ENCODE measurements around the gene CTNNBIP1.

CTNNBIP1 gene

GRCh38 chr1:9916452-9916851 lies 6.4 kb upstream of the CTNNBIP1 start:
- Histone ChIP-seq H3K4me1 (ENCODE audit: control insufficient read depth, insufficient read depth, low read length) (peaks cover under 1% of the 10 kb centered on the region), H3K36me3 (ENCODE audit: control insufficient read depth, insufficient read depth, low read length, severe bottlenecking) (no peaks in the 10 kb centered on the region), H3K4me3 (ENCODE audit: low read length) (no peak overlapping the region), H3K27me3 (replicated peaks; ENCODE audit: control insufficient read depth, insufficient read depth, low read length) (no peaks in the 10 kb centered on the region), H3K9me3 (ENCODE audit: control insufficient read depth, low read length) (no peaks in the 10 kb centered on the region), H3K9ac (ENCODE audit: low read length) (no peak overlapping the region)
- no peak for DNase-seq (ENCODE audit: low read depth)

- no peak for DNase-seq (ENCODE audit: low read depth)
- Histone ChIP-seq H3K36me3 (ENCODE audit: control insufficient read depth, insufficient read depth, low read length, severe bottlenecking) (no peaks in the 10 kb centered on the region), H3K9ac (ENCODE audit: low read length) (no peak overlapping the region), H3K9me3 (ENCODE audit: control insufficient read depth, low read length) (no peaks in the 10 kb centered on the region), H3K27me3 (replicated peaks; ENCODE audit: control insufficient read depth, insufficient read depth, low read length) (no peaks in the 10 kb centered on the region), H3K4me1 (ENCODE audit: control insufficient read depth, insufficient read depth, low read length) (peaks cover 7% of the 10 kb centered on the region), H3K4me3 (ENCODE audit: low read length) (no peak overlapping the region)
Observed at GRCh38 chr1:9914610-9914937, 4.5 kb upstream of the CTNNBIP1 start.

- H3K9ac ChIP-seq (ENCODE audit: low read length), result no peak overlapping the region
- H3K4me1 ChIP-seq (ENCODE audit: control insufficient read depth, insufficient read depth, low read length), result peaks cover 15% of the 10 kb centered on the region
- H3K4me3 ChIP-seq (ENCODE audit: low read length), result no peak overlapping the region
- H3K9me3 ChIP-seq (ENCODE audit: control insufficient read depth, low read length), result no peaks in the 10 kb centered on the region
- no peaks in the 10 kb centered on the region for H3K36me3 ChIP-seq (ENCODE audit: control insufficient read depth, insufficient read depth, low read length, severe bottlenecking)
- no peak for DNase-seq (ENCODE audit: low read depth)
- no peaks in the 10 kb centered on the region for H3K27me3 ChIP-seq (replicated peaks; ENCODE audit: control insufficient read depth, insufficient read depth, low read length)
Observed at GRCh38 chr1:9912264-9912936, 2.3 kb upstream of the CTNNBIP1 start.

- no peaks in the 10 kb centered on the region for H3K36me3 ChIP-seq (ENCODE audit: control insufficient read depth, insufficient read depth, low read length, severe bottlenecking)
- no peaks in the 10 kb centered on the region for H3K27me3 ChIP-seq (replicated peaks; ENCODE audit: control insufficient read depth, insufficient read depth, low read length)
- DNase-seq (ENCODE audit: low read depth), result peak; percentile 100
Observed at GRCh38 chr1:9910423-9911178, 532 bp upstream of the CTNNBIP1 start.

GRCh38 chr1:9909234-9910046 lies 629 bp downstream of the CTNNBIP1 start:
- Histone ChIP-seq H3K9ac (ENCODE audit: low read length) (peak overlapping the region; percentile 93), H3K4me1 (ENCODE audit: control insufficient read depth, insufficient read depth, low read length) (peaks cover 15% of the 10 kb centered on the region), H3K4me3 (ENCODE audit: low read length) (peak overlapping the region; percentile 91), H3K27me3 (replicated peaks; ENCODE audit: control insufficient read depth, insufficient read depth, low read length) (no peaks in the 10 kb centered on the region), H3K9me3 (ENCODE audit: control insufficient read depth, low read length) (no peaks in the 10 kb centered on the region), H3K36me3 (ENCODE audit: control insufficient read depth, insufficient read depth, low read length, severe bottlenecking) (no peaks in the 10 kb centered on the region)
- DNase-seq (ENCODE audit: low read depth), result peak; percentile 25

More at GRCh38 chr1:9910423-9911178, 532 bp upstream of the CTNNBIP1 start:
- Histone ChIP-seq H3K9ac (ENCODE audit: low read length) (peak overlapping the region; percentile 91), H3K9me3 (ENCODE audit: control insufficient read depth, low read length) (no peaks in the 10 kb centered on the region), H3K4me3 (ENCODE audit: low read length) (peak overlapping the region; percentile 87), H3K4me1 (ENCODE audit: control insufficient read depth, insufficient read depth, low read length) (peaks cover 15% of the 10 kb centered on the region)

- Histone ChIP-seq H3K9ac (ENCODE audit: low read length) (peak overlapping the region; percentile 93), H3K4me3 (ENCODE audit: low read length) (peak overlapping the region; percentile 91), H3K27me3 (replicated peaks; ENCODE audit: control insufficient read depth, insufficient read depth, low read length) (no peaks in the 10 kb centered on the region), H3K4me1 (ENCODE audit: control insufficient read depth, insufficient read depth, low read length) (peaks cover 15% of the 10 kb centered on the region), H3K36me3 (ENCODE audit: control insufficient read depth, insufficient read depth, low read length, severe bottlenecking) (no peaks in the 10 kb centered on the region), H3K9me3 (ENCODE audit: control insufficient read depth, low read length) (no peaks in the 10 kb centered on the region)
- no peak for DNase-seq (ENCODE audit: low read depth)
Observed at GRCh38 chr1:9908871-9909233, 1.2 kb downstream of the CTNNBIP1 start.

- no peaks in the 10 kb centered on the region for H3K27me3 ChIP-seq (replicated peaks; ENCODE audit: control insufficient read depth, insufficient read depth, low read length)
- no peak overlapping the region for H3K4me3 ChIP-seq (ENCODE audit: low read length)
- H3K4me1 ChIP-seq (ENCODE audit: control insufficient read depth, insufficient read depth, low read length), result peaks cover 15% of the 10 kb centered on the region
- no peaks in the 10 kb centered on the region for H3K36me3 ChIP-seq (ENCODE audit: control insufficient read depth, insufficient read depth, low read length, severe bottlenecking)
- no peak for DNase-seq (ENCODE audit: low read depth)
- no peaks in the 10 kb centered on the region for H3K9me3 ChIP-seq (ENCODE audit: control insufficient read depth, low read length)
- no peak overlapping the region for H3K9ac ChIP-seq (ENCODE audit: low read length)
Observed at GRCh38 chr1:9907441-9907840, 2.6 kb downstream of the CTNNBIP1 start.

- Histone ChIP-seq H3K4me3 (ENCODE audit: low read length) (no peak overlapping the region), H3K36me3 (ENCODE audit: control insufficient read depth, insufficient read depth, low read length, severe bottlenecking) (no peaks in the 10 kb centered on the region), H3K9ac (ENCODE audit: low read length) (no peak overlapping the region), H3K27me3 (replicated peaks; ENCODE audit: control insufficient read depth, insufficient read depth, low read length) (no peaks in the 10 kb centered on the region), H3K9me3 (ENCODE audit: control insufficient read depth, low read length) (no peaks in the 10 kb centered on the region), H3K4me1 (ENCODE audit: control insufficient read depth, insufficient read depth, low read length) (peaks cover 15% of the 10 kb centered on the region)
- no peak for DNase-seq (ENCODE audit: low read depth)
Observed at GRCh38 chr1:9906466-9906865, 3.6 kb downstream of the CTNNBIP1 start.

- H3K4me1 ChIP-seq (ENCODE audit: control insufficient read depth, insufficient read depth, low read length), result peaks cover 9% of the 10 kb centered on the region
- no peak for DNase-seq (ENCODE audit: low read depth)
- no peaks in the 10 kb centered on the region for H3K27me3 ChIP-seq (replicated peaks; ENCODE audit: control insufficient read depth, insufficient read depth, low read length)
- H3K9me3 ChIP-seq (ENCODE audit: control insufficient read depth, low read length), result no peaks in the 10 kb centered on the region
- no peak overlapping the region for H3K4me3 ChIP-seq (ENCODE audit: low read length)
- H3K36me3 ChIP-seq (ENCODE audit: control insufficient read depth, insufficient read depth, low read length, severe bottlenecking), result no peaks in the 10 kb centered on the region
- H3K9ac ChIP-seq (ENCODE audit: low read length), result no peak overlapping the region
Observed at GRCh38 chr1:9905010-9905409, 5.1 kb downstream of the CTNNBIP1 start.

GRCh38 chr1:9904596-9904995 lies 5.5 kb downstream of the CTNNBIP1 start:
- Histone ChIP-seq H3K4me1 (ENCODE audit: control insufficient read depth, insufficient read depth, low read length) (peaks cover 9% of the 10 kb centered on the region), H3K9ac (ENCODE audit: low read length) (no peak overlapping the region), H3K9me3 (ENCODE audit: control insufficient read depth, low read length) (no peaks in the 10 kb centered on the region), H3K4me3 (ENCODE audit: low read length) (no peak overlapping the region), H3K27me3 (replicated peaks; ENCODE audit: control insufficient read depth, insufficient read depth, low read length) (no peaks in the 10 kb centered on the region), H3K36me3 (ENCODE audit: control insufficient read depth, insufficient read depth, low read length, severe bottlenecking) (no peaks in the 10 kb centered on the region)
- DNase-seq (ENCODE audit: low read depth), result no peak

GRCh38 chr1:9903801-9904527 lies 6.1 kb downstream of the CTNNBIP1 start:
- Histone ChIP-seq H3K36me3 (ENCODE audit: control insufficient read depth, insufficient read depth, low read length, severe bottlenecking) (no peaks in the 10 kb centered on the region), H3K4me3 (ENCODE audit: low read length) (no peak overlapping the region), H3K27me3 (replicated peaks; ENCODE audit: control insufficient read depth, insufficient read depth, low read length) (no peaks in the 10 kb centered on the region), H3K9me3 (ENCODE audit: control insufficient read depth, low read length) (no peaks in the 10 kb centered on the region), H3K4me1 (ENCODE audit: control insufficient read depth, insufficient read depth, low read length) (peaks cover 2% of the 10 kb centered on the region), H3K9ac (ENCODE audit: low read length) (no peak overlapping the region)
- no peak for DNase-seq (ENCODE audit: low read depth)
